HCT116 (cell line): ENCODE measurements around the gene FOXB1.

ENCODE experiments used
- CTCF ChIP-seq, 3 experiments: fragments of 200-600 bp in 1 of 3; sonication (generic) in 1 of 3; IDR thresholded peaks in 2 of 3; conservative IDR thresholded peaks in 1 of 3; 2 replicates each; pipeline ENCODE4 v1.5.1; 2012 to 2017; ENCODE audit warnings: low read depth in 2 of 3, low read length in 2 of 3, antibody characterized with exemption in 1 of 3, borderline replicate concordance in 1 of 3, control low read depth in 1 of 3, mild to moderate bottlenecking in 1 of 3, mixed read lengths in 1 of 3, mixed run types in 1 of 3, moderate library complexity in 1 of 3; ENCODE audit not compliant: insufficient read depth in 1 of 3
- EGR1 ChIP-seq: IDR thresholded peaks from 2 replicates; pipeline ENCODE4 v1.6.1; 2012; ENCODE audit warnings: low read depth
- EZH2 ChIP-seq: fragments of 200-600 bp; sonication (generic); IDR thresholded peaks from 2 replicates; pipeline ENCODE4 v1.6.1; 2017; ENCODE audit warnings: antibody characterized with exemption, mixed run types
- JUND ChIP-seq: IDR thresholded peaks from 2 replicates; pipeline ENCODE4 v1.6.1; 2012
- POLR2A ChIP-seq: IDR thresholded peaks from 2 replicates; pipeline ENCODE4 v1.7.0; 2011; ENCODE audit warnings: borderline replicate concordance; ENCODE audit not compliant: insufficient read depth, insufficient read length; ENCODE audit errors: extremely low read depth
- POLR2AphosphoS5 ChIP-seq: IDR thresholded peaks from 2 replicates; pipeline ENCODE4 v1.6.1; 2011; ENCODE audit warnings: mild to moderate bottlenecking, low read depth, low read length, moderate library complexity
- RAD21 ChIP-seq: IDR thresholded peaks from 2 replicates; pipeline ENCODE4 v1.6.1; 2012; ENCODE audit warnings: low read depth, mild to moderate bottlenecking
- REST ChIP-seq: IDR thresholded peaks from 2 replicates; pipeline ENCODE4 v1.6.1; 2012; ENCODE audit warnings: low read depth
- ZFX ChIP-seq: fragments of 450-650 bp; IDR thresholded peaks from 2 replicates; pipeline ENCODE4 v1.6.1; 2017
- TF ChIP-seq, protein P1 (sequence below): IDR thresholded peaks from 2 replicates; pipeline ENCODE4 v1.6.1; 2012

DNA sequence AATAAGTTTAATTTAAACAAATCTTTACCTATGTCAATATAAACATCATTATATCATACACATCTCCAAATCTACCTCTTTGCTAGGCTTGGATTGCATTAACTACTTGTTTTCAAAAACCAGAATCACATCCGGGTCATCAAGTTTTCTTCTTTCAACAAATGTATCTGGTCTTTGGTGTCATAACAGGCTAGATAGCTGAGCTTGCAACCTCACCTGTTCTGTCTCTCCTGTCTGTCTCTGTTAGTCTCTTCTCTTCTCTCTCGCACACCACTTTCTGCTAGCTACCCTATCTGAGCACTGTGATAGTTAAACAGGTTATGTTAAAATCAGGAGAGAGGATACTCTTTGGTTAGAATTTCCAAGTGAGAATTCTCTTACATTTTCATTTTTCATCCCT, 6.7 kb downstream of the FOXB1 start:
- TF ChIP-seq CTCF (IDR thresholded peaks at IDR 0.05 in 2 of 3, conservative IDR thresholded peaks at IDR 0.05 in 1 of 3; ENCODE audit: borderline replicate concordance in 1 of 3, insufficient read depth in 1 of 3, low read depth in 2 of 3, low read length in 2 of 3) (no peak), POLR2A (no peak), REST (no peak), ZFX (no peak), POLR2AphosphoS5 (no peak), JUND (no peak), EZH2 (no peak), EGR1 (no peak), RAD21 (no peak)
- TF ChIP-seq, protein P1, sequence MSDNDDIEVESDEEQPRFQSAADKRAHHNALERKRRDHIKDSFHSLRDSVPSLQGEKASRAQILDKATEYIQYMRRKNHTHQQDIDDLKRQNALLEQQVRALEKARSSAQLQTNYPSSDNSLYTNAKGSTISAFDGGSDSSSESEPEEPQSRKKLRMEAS = no peak
